OCI-LY3 (cell line): ENCODE results near the gene SCAMP5.

Source experiments
- H2AFZ ChIP-seq: fragments of 200-600, 300-600 bp; shearing (Covaris generic); 2 replicates; pipeline ENCODE4 v1.6.0; 2014; ENCODE audit warnings: antibody characterized with exemption, low read depth, low read length
- H3K27ac ChIP-seq: fragments of 200-600, 300-600 bp; sonication (generic); 2 replicates; pipeline ENCODE4 v1.5.1; 2014; ENCODE audit warnings: mild to moderate bottlenecking, low read length, moderate library complexity, mixed read lengths
- H3K27me3 ChIP-seq: fragments of 200-600, 300-600 bp; sonication (generic); 2 replicates; pipeline ENCODE4 v1.6.1; 2014; ENCODE audit warnings: low read depth, low read length, mixed read lengths
- H3K36me3 ChIP-seq: fragments of 200-600, 300-600 bp; sonication (generic); replicated peaks from 2 replicates; pipeline ENCODE3; 2014; ENCODE audit warnings: low read depth, low read length, mixed read lengths
- H3K4me1 ChIP-seq: fragments of 300-600, 200-600 bp; sonication (generic); 2 replicates; pipeline ENCODE4 v1.6.1; 2014; ENCODE audit warnings: low read length, mixed read lengths
- H3K4me2 ChIP-seq: fragments of 200-600, 300-600 bp; sonication (generic); 2 replicates; pipeline ENCODE4 v1.6.1; 2014; ENCODE audit warnings: low read length, mixed read lengths
- H3K4me3 ChIP-seq: fragments of 300-600, 200-600 bp; sonication (generic); 2 replicates; pipeline ENCODE4 v1.5.1; 2014; ENCODE audit warnings: antibody characterized with exemption, mild to moderate bottlenecking, low read length, moderate library complexity
- H3K79me2 ChIP-seq: fragments of 300-600, 200-600 bp; shearing (Covaris generic); 2 replicates; pipeline ENCODE4 v1.6.1; 2014; ENCODE audit warnings: mild to moderate bottlenecking, low read length, mixed read lengths
- H3K9ac ChIP-seq: fragments of 300-600, 200-600 bp; shearing (Covaris generic); 2 replicates; pipeline ENCODE4 v1.6.0; 2014; ENCODE audit warnings: mild to moderate bottlenecking, low read length, moderate library complexity
- H3K9me3 ChIP-seq: fragments of 200-600, 300-600 bp; shearing (Covaris generic); 2 replicates; pipeline ENCODE4 v1.6.1; 2014; ENCODE audit warnings: low read length, mixed read lengths; ENCODE audit not compliant: insufficient read depth
- H4K20me1 ChIP-seq: fragments of 200-600, 300-600 bp; sonication (generic); 2 replicates; pipeline ENCODE4 v1.6.1; 2016; ENCODE audit warnings: low read length, mixed read lengths; ENCODE audit not compliant: insufficient read depth
- EZH2phosphoT487 ChIP-seq: fragments of 200-600 bp; shearing (Covaris generic); IDR thresholded peaks from 2 replicates; pipeline ENCODE4 v1.6.1; 2018; ENCODE audit warnings: antibody characterized with exemption, mixed run types, low read depth
- TF ChIP-seq, protein P1 (sequence below): fragments of 200-600, 300-600 bp; sonication (generic); IDR thresholded peaks from 2 replicates; pipeline ENCODE4 v1.5.1; 2014; ENCODE audit warnings: antibody characterized with exemption, low read length, low read depth

The SCAMP5 gene

DNA sequence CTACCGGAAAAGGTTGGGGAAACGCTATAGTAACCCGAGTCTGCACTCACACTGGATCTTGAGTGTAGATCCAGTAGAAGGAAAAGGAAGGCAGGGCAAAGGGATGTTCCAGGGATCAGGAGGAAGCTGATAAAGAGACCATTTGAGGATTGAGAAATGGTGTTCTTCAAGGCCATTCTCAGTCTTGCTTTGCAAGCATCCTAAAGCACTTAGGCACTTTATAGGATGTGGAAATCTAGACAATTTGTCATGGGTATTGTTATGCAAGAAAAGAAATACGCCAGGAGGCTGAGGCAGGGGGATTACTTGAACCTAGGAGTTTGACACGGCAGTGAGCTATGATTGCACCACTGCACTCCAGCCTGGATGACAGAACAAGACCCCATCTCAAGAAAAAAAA lies 13.2 kb upstream of the SCAMP5 start:
- H3K4me1 ChIP-seq, result peaks cover 9% of the 10 kb centered on the region
- no peak overlapping the region for H3K4me2 ChIP-seq
- TF ChIP-seq, protein P1, sequence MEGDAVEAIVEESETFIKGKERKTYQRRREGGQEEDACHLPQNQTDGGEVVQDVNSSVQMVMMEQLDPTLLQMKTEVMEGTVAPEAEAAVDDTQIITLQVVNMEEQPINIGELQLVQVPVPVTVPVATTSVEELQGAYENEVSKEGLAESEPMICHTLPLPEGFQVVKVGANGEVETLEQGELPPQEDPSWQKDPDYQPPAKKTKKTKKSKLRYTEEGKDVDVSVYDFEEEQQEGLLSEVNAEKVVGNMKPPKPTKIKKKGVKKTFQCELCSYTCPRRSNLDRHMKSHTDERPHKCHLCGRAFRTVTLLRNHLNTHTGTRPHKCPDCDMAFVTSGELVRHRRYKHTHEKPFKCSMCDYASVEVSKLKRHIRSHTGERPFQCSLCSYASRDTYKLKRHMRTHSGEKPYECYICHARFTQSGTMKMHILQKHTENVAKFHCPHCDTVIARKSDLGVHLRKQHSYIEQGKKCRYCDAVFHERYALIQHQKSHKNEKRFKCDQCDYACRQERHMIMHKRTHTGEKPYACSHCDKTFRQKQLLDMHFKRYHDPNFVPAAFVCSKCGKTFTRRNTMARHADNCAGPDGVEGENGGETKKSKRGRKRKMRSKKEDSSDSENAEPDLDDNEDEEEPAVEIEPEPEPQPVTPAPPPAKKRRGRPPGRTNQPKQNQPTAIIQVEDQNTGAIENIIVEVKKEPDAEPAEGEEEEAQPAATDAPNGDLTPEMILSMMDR, result no peak
- TF ChIP-seq EZH2phosphoT487, result no peak
- no peaks in the 10 kb centered on the region for H3K36me3 ChIP-seq
- no peaks in the 10 kb centered on the region for H4K20me1 ChIP-seq
- no peaks in the 10 kb centered on the region for H3K79me2 ChIP-seq
- H3K4me3 ChIP-seq, result no peak overlapping the region
- peaks cover 41% of the 10 kb centered on the region for H3K27me3 ChIP-seq
- H3K9ac ChIP-seq, result no peak overlapping the region
- H3K27ac ChIP-seq, result no peak overlapping the region
- H2AFZ ChIP-seq, result no peak overlapping the region
- H3K9me3 ChIP-seq, result no peaks in the 10 kb centered on the region

DNA sequence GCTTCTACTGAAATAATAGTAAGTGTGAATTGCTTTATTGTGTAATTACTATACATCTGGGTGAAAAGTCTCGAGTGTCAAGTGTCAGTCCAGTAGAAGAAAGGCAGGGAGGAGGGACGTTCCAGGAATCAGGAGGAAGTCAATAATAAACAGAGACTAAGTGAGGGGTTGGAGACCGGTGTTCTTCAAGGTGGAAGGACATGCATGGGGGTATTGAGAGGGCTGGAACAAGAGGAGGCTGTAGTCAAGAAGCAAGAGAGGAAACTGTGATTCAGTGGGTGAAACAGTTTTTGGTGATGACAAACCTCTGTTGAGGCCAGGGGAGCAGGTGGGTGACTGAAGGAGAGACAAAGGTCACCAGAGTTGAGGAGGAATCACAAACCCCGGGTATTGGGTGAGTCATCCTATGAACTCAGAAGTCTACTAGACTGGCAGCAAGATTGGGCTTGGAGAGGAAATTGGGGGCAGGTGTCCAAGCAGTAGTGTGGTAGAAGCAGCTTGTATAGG lies 11.6 kb upstream of the SCAMP5 start:
- no peak for TF ChIP-seq EZH2phosphoT487
- TF ChIP-seq, protein P1, result no peak
- Histone ChIP-seq H3K79me2 (no peaks in the 10 kb centered on the region), H3K27me3 (peaks cover 33% of the 10 kb centered on the region), H3K9ac (no peak overlapping the region), H3K4me2 (peak overlapping the region; percentile 14; the same call in 1 of the 2 replicates), H3K27ac (no peak overlapping the region), H4K20me1 (no peaks in the 10 kb centered on the region), H2AFZ (no peak overlapping the region), H3K36me3 (no peaks in the 10 kb centered on the region), H3K4me3 (no peak overlapping the region), H3K4me1 (peaks cover 9% of the 10 kb centered on the region), H3K9me3 (no peaks in the 10 kb centered on the region)

DNA sequence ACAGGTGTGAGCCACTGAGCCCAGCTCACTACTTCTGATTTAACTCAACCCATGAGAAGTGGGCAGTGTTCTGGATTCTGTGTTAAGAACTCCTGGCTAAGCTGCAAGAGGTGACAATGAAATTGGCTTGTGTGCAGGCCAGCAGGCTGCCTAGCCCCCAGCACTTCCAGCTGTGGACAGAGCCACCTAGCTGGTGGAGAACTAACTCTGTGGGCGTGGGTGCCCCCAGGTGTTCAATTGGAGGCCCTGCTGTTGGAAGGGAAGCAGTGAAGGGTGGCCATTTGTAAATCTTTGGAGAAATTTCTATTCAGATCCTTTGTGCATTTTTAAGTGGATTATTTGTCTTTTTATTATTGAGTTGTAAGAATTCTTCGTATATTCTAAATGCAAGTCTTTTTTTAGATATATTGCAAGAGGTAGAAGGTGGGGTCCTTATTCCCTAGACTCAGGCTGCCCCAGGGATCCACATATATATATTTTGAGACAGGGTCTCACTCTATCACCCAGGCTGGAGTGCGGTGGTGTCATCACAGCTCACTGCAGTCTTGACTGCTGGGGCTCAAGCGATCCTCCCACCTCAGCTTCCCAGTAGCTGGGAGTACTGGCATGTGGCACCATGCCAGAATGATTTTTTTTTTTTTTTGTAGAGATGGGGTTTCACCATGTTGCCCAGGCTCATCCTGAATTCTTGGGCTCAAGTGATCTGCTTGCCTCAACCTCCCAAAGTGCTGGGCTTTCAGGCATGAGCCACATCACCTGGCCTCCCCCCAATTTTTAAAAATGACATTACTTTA lies 7.2 kb upstream of the SCAMP5 start:
- Histone ChIP-seq H2AFZ (no peak overlapping the region), H4K20me1 (no peaks in the 10 kb centered on the region), H3K9me3 (no peaks in the 10 kb centered on the region), H3K79me2 (no peaks in the 10 kb centered on the region), H3K4me1 (peaks cover 15% of the 10 kb centered on the region), H3K27me3 (peaks cover 26% of the 10 kb centered on the region), H3K4me3 (no peak overlapping the region), H3K4me2 (no peak overlapping the region), H3K36me3 (no peaks in the 10 kb centered on the region), H3K27ac (no peak overlapping the region), H3K9ac (no peak overlapping the region)
- no peak for TF ChIP-seq EZH2phosphoT487
- TF ChIP-seq, protein P1, result peak; percentile 72

DNA sequence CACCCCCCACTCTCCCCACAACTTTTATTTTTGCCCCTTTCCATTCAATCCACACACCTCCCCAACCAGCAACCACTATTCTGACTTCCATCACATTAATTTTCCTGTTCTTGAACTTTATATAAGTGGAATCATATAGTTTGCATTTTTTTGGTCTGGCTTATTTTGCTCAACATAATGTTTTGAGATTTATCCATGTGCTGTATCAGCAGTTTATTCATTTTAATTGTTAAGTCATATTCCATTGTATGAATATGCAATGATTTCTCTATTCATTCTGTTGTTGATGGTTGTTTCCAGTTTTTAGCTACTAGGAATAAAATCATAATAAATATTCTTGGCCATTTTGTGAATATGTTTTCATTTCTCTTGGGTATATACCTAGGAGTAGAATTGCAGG lies 5.8 kb upstream of the SCAMP5 start:
- H3K79me2 ChIP-seq, result no peaks in the 10 kb centered on the region
- TF ChIP-seq EZH2phosphoT487, result no peak
- TF ChIP-seq, protein P1, result no peak
- H3K9me3 ChIP-seq, result no peaks in the 10 kb centered on the region
- no peak overlapping the region for H3K27ac ChIP-seq
- no peaks in the 10 kb centered on the region for H4K20me1 ChIP-seq
- H2AFZ ChIP-seq, result no peak overlapping the region
- H3K36me3 ChIP-seq, result no peaks in the 10 kb centered on the region
- H3K27me3 ChIP-seq, result peaks cover 19% of the 10 kb centered on the region
- no peak overlapping the region for H3K4me3 ChIP-seq
- peaks cover 12% of the 10 kb centered on the region for H3K4me1 ChIP-seq
- H3K9ac ChIP-seq, result no peak overlapping the region
- no peak overlapping the region for H3K4me2 ChIP-seq
